Measurements from ENCODE around the gene CKS2.

CKS2 gene

GRCh38 chr9:89317282-89317681 is 6.3 kb downstream of the CKS2 start:
- Histone ChIP-seq H3K27ac (peak overlapping the region; percentile 99), H3K9ac (ENCODE audit: insufficient read length) (peak overlapping the region; percentile 96), H3K9me3 (ENCODE audit: low read depth, low read length) (no peaks in the 10 kb centered on the region), H3K36me3 (ENCODE audit: insufficient read depth, low read length) (peaks cover 64% of the 10 kb centered on the region), H3K4me3 (peak overlapping the region; percentile 91)
- TF ChIP-seq EZH2 (IDR thresholded peaks at IDR 0.05) (no peak), FOXP2 (optimal IDR thresholded peaks at IDR 0.05; ENCODE audit: control extremely low read depth, extremely low read length, insufficient read depth) (no peak), POLR2AphosphoS5 (IDR thresholded peaks at IDR 0.05; ENCODE audit: borderline replicate concordance, low read depth, low read length) (no peak; the same call in 1 of the 2 replicates)
- DNase-seq (ENCODE audit: low read depth, low spot score) = no peak

- Histone ChIP-seq H3K9me3 (ENCODE audit: low read depth, low read length) (no peaks in the 10 kb centered on the region), H3K4me3 (peak within 1 kb of the TSS; percentile 91), H3K27ac (peak within 1 kb of the TSS; percentile 99), H3K36me3 (ENCODE audit: insufficient read depth, low read length) (peaks cover 55% of the 10 kb centered on the region), H3K9ac (ENCODE audit: insufficient read length) (peak within 1 kb of the TSS; percentile 96)
- TF ChIP-seq POLR2AphosphoS5 (IDR thresholded peaks at IDR 0.05; ENCODE audit: borderline replicate concordance, low read depth, low read length) (peak; percentile 90), EZH2 (IDR thresholded peaks at IDR 0.05) (no peak), FOXP2 (optimal IDR thresholded peaks at IDR 0.05; ENCODE audit: control extremely low read depth, extremely low read length, insufficient read depth) (peak; percentile 49)
- peak; percentile 94 for DNase-seq (ENCODE audit: low read depth, low spot score)
These were observed 7.4 kb downstream of the CKS2 start, which contains the start of gene SECISBP2 for GRCh38 chr9:89318123-89319014. Gene SECISBP2, plus strand, starts transcription at chr9:89318500. Its CDS starts 77 bp downstream, at chr9:89318577.

GRCh38 chr9:89319015-89319905 is 8.3 kb downstream of the CKS2 start:
- Histone ChIP-seq H3K36me3 (ENCODE audit: insufficient read depth, low read length) (peaks cover 47% of the 10 kb centered on the region), H3K4me3 (peak overlapping the region; percentile 91), H3K27ac (peak overlapping the region; percentile 99), H3K9me3 (ENCODE audit: low read depth, low read length) (no peaks in the 10 kb centered on the region), H3K9ac (ENCODE audit: insufficient read length) (peak overlapping the region; percentile 96)
- TF ChIP-seq EZH2 (IDR thresholded peaks at IDR 0.05) (no peak), FOXP2 (optimal IDR thresholded peaks at IDR 0.05; ENCODE audit: control extremely low read depth, extremely low read length, insufficient read depth) (no peak), POLR2AphosphoS5 (IDR thresholded peaks at IDR 0.05; ENCODE audit: borderline replicate concordance, low read depth, low read length) (no peak)
- peak; percentile 10 for DNase-seq (ENCODE audit: low read depth, low spot score)

- Histone ChIP-seq H3K27ac (no peak overlapping the region), H3K9me3 (ENCODE audit: low read depth, low read length) (no peaks in the 10 kb centered on the region), H3K4me3 (no peak overlapping the region), H3K9ac (ENCODE audit: insufficient read length) (no peak overlapping the region), H3K36me3 (ENCODE audit: insufficient read depth, low read length) (peaks cover 29% of the 10 kb centered on the region)
- DNase-seq (ENCODE audit: low read depth, low spot score) = no peak
- TF ChIP-seq FOXP2 (optimal IDR thresholded peaks at IDR 0.05; ENCODE audit: control extremely low read depth, extremely low read length, insufficient read depth) = no peak
- no peak for TF ChIP-seq POLR2AphosphoS5 (IDR thresholded peaks at IDR 0.05; ENCODE audit: borderline replicate concordance, low read depth, low read length)
- no peak for TF ChIP-seq EZH2 (IDR thresholded peaks at IDR 0.05)
These were observed 12.4 kb downstream of the CKS2 start for GRCh38 chr9:89323390-89323789.

GRCh38 chr9:89325733-89326132 is 14.7 kb downstream of the CKS2 start:
- Histone ChIP-seq H3K36me3 (ENCODE audit: insufficient read depth, low read length) (peaks cover 49% of the 10 kb centered on the region), H3K27ac (no peak overlapping the region), H3K9ac (ENCODE audit: insufficient read length) (no peak overlapping the region), H3K4me3 (no peak overlapping the region), H3K9me3 (ENCODE audit: low read depth, low read length) (no peaks in the 10 kb centered on the region)
- DNase-seq (ENCODE audit: low read depth, low spot score) = no peak
- no peak for TF ChIP-seq FOXP2 (optimal IDR thresholded peaks at IDR 0.05; ENCODE audit: control extremely low read depth, extremely low read length, insufficient read depth)
- no peak for TF ChIP-seq EZH2 (IDR thresholded peaks at IDR 0.05)
- no peak for TF ChIP-seq POLR2AphosphoS5 (IDR thresholded peaks at IDR 0.05; ENCODE audit: borderline replicate concordance, low read depth, low read length)

GRCh38 chr9:89328064-89328463 is 17.1 kb downstream of the CKS2 start:
- no peak overlapping the region for H3K4me3 ChIP-seq
- H3K27ac ChIP-seq = no peak overlapping the region
- H3K9ac ChIP-seq (ENCODE audit: insufficient read length) = no peak overlapping the region
- no peak for DNase-seq (ENCODE audit: low read depth, low spot score)
- no peak for TF ChIP-seq FOXP2 (optimal IDR thresholded peaks at IDR 0.05; ENCODE audit: control extremely low read depth, extremely low read length, insufficient read depth)
- no peak for TF ChIP-seq EZH2 (IDR thresholded peaks at IDR 0.05)
- TF ChIP-seq POLR2AphosphoS5 (IDR thresholded peaks at IDR 0.05; ENCODE audit: borderline replicate concordance, low read depth, low read length) = no peak
- no peaks in the 10 kb centered on the region for H3K9me3 ChIP-seq (ENCODE audit: low read depth, low read length)
- H3K36me3 ChIP-seq (ENCODE audit: insufficient read depth, low read length) = peaks cover 66% of the 10 kb centered on the region

- no peak overlapping the region for H3K9ac ChIP-seq (ENCODE audit: insufficient read length)
- no peak for DNase-seq (ENCODE audit: low read depth, low spot score)
- no peak overlapping the region for H3K27ac ChIP-seq
- H3K4me3 ChIP-seq = no peak overlapping the region
- H3K36me3 ChIP-seq (ENCODE audit: insufficient read depth, low read length) = peaks cover 84% of the 10 kb centered on the region
- TF ChIP-seq FOXP2 (optimal IDR thresholded peaks at IDR 0.05; ENCODE audit: control extremely low read depth, extremely low read length, insufficient read depth) (no peak), POLR2AphosphoS5 (IDR thresholded peaks at IDR 0.05; ENCODE audit: borderline replicate concordance, low read depth, low read length) (no peak), EZH2 (IDR thresholded peaks at IDR 0.05) (no peak)
- no peaks in the 10 kb centered on the region for H3K9me3 ChIP-seq (ENCODE audit: low read depth, low read length)
These were observed 18.9 kb downstream of the CKS2 start for GRCh38 chr9:89329917-89330316.

GRCh38 chr9:89330513-89330912 is 19.5 kb downstream of the CKS2 start:
- Histone ChIP-seq H3K4me3 (no peak overlapping the region), H3K27ac (no peak overlapping the region), H3K9me3 (ENCODE audit: low read depth, low read length) (no peaks in the 10 kb centered on the region), H3K9ac (ENCODE audit: insufficient read length) (no peak overlapping the region), H3K36me3 (ENCODE audit: insufficient read depth, low read length) (peaks cover 88% of the 10 kb centered on the region)
- DNase-seq (ENCODE audit: low read depth, low spot score) = no peak
- no peak for TF ChIP-seq POLR2AphosphoS5 (IDR thresholded peaks at IDR 0.05; ENCODE audit: borderline replicate concordance, low read depth, low read length)
- TF ChIP-seq EZH2 (IDR thresholded peaks at IDR 0.05) = no peak
- no peak for TF ChIP-seq FOXP2 (optimal IDR thresholded peaks at IDR 0.05; ENCODE audit: control extremely low read depth, extremely low read length, insufficient read depth)
